PC-3 (cell line): Measurements from ENCODE around the gene CCDC71. TPM values are rescaled to one million over a fixed set of nuclear protein-coding genes. Genes with fewer than 3 reads are reported as not detected.

Experiments
- ATAC-seq: fragments of 200-7000 bp; cut with Tn5 transposase; 2 replicates; pipeline ENCODE4 v1.9.1; 2020; ENCODE audit warnings: mild to moderate bottlenecking, moderate library complexity
- BruUV-seq: library from RNA; stranded (reverse); fragments of 400-500 nt; replicated peaks from 2 replicates; lab custom pipeline; 2021; lab: Mats Ljungman, UMichigan
- CTCF ChIA-PET: fragments of 300-600 bp; sonication (Branson Sonifier 250); formaldehyde crosslinking; loops from one replicate; lab custom pipeline; 2022; ENCODE audit warnings: antibody characterized with exemption; lab: Charles Lee
- POLR2A ChIA-PET: fragments of 300-600 bp; sonication (Branson Sonifier 250); formaldehyde crosslinking; loops from one replicate; lab custom pipeline; 2022; ENCODE audit warnings: antibody characterized with exemption; ENCODE audit not compliant: unreplicated experiment; lab: Charles Lee
- DNase-seq: peaks from one replicate; pipeline ENCODE4 v3.0.0-alpha.2; 2015
- H2AFZ ChIP-seq: fragments of 300-600 bp; sonication (generic); 2 replicates; pipeline ENCODE4 v1.6.0; 2016; ENCODE audit warnings: antibody characterized with exemption, low read length
- H3F3A ChIP-seq: fragments of 300-600 bp; sonication (generic); one replicate; pipeline ENCODE4 v1.6.0; 2017; ENCODE audit warnings: antibody characterized with exemption, low read length, control low read depth, mild to moderate bottlenecking; ENCODE audit not compliant: unreplicated experiment
- H3K27ac ChIP-seq: fragments of 300-600 bp; sonication (generic); 2 replicates; pipeline ENCODE4 v1.5.1; 2016; ENCODE audit warnings: mild to moderate bottlenecking, low read length
- H3K27me3 ChIP-seq: fragments of 300-600 bp; sonication (generic); 2 replicates; pipeline ENCODE4 v1.6.1; 2016; ENCODE audit warnings: low read length, mixed read lengths
- H3K36me3 ChIP-seq: fragments of 300-600 bp; sonication (generic); 2 replicates; pipeline ENCODE4 v1.6.1; 2016; ENCODE audit warnings: low read depth, mixed run types, low read length, mixed read lengths
- H3K4me1 ChIP-seq: fragments of 300-600 bp; sonication (generic); 2 replicates; pipeline ENCODE4 v1.5.1; 2016; ENCODE audit warnings: low read length; ENCODE audit not compliant: insufficient read depth
- H3K4me2 ChIP-seq: fragments of 300-600 bp; sonication (generic); 2 replicates; pipeline ENCODE4 v1.6.0; 2016; ENCODE audit warnings: low read length
- H3K4me3 ChIP-seq: fragments of 300-600 bp; sonication (generic); 2 replicates; pipeline ENCODE4 v1.5.1; 2016; ENCODE audit warnings: mild to moderate bottlenecking, low read length, mixed read lengths
- H3K79me2 ChIP-seq: fragments of 300-600 bp; sonication (generic); 2 replicates; pipeline ENCODE4 v1.6.1; 2017; ENCODE audit warnings: low read length, mixed read lengths
- H3K9ac ChIP-seq: fragments of 300-600 bp; sonication (generic); 2 replicates; pipeline ENCODE4 v1.6.0; 2016; ENCODE audit warnings: mild to moderate bottlenecking, low read length
- H3K9me2 ChIP-seq: fragments of 300-600 bp; sonication (generic); replicated peaks from 2 replicates; pipeline ENCODE4 v1.6.1; 2016; ENCODE audit warnings: mixed run types, low read length, mixed read lengths
- H3K9me3 ChIP-seq: fragments of 300-600 bp; sonication (generic); 2 replicates; pipeline ENCODE4 v1.6.1; 2016; ENCODE audit warnings: low read length, mixed read lengths
- H4K20me1 ChIP-seq: fragments of 300-600 bp; sonication (generic); 2 replicates; pipeline ENCODE4 v1.6.1; 2016; ENCODE audit warnings: low read length, mixed read lengths
- EZH2 ChIP-seq: fragments of 300-600 bp; sonication (generic); IDR thresholded peaks from one replicate; pipeline ENCODE4 v1.6.1; 2017; ENCODE audit warnings: antibody characterized with exemption, mild to moderate bottlenecking, low read length; ENCODE audit not compliant: unreplicated experiment
- EZH2phosphoT487 ChIP-seq: fragments of 300-600 bp; sonication (generic); IDR thresholded peaks from 2 replicates; pipeline ENCODE4 v1.6.1; 2018; ENCODE audit warnings: mild to moderate bottlenecking, antibody characterized with exemption, low read length, borderline replicate concordance
- intact Hi-C: fragments of 100-400 bp; cut with micrococcal nuclease; formaldehyde crosslinking; loops from 2 replicates; pipeline ENCODE4 v1.9.0; 2023
- total RNA-seq: library from RNA; depleted of rRNA; stranded (reverse); fragments of >200 nt; gene quantifications from 2 replicates; pipeline ENCODE4 v1.2.3, GENCODE V29; 2014
- TF ChIP-seq, protein P1 (sequence below): fragments of 300-600 bp; sonication (generic); conservative IDR thresholded peaks from 2 replicates; pipeline ENCODE4 v1.5.1; 2017; ENCODE audit warnings: antibody characterized with exemption, low read depth, mild to moderate bottlenecking, low read length

Gene CCDC71
- total RNA-seq, 1 experiment from 2014 or later, result 19.4 TPM

DNA sequence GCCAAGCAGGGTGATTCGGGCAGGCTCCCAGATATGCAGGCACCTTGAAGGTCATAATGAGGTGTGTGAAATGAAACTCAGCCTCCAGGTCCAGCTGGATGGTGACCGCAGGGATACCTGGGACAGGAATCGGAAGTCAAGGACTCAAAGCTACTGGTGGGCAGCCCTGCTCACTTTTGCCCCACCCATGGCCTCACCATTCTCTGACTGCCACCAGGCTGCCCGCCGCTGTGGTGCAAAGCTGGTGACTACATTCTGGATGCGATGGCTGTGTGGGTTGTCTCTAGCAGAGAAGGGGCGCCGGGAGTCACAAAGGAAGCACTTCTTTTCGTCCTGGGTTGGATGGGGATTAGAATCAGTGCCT, 34.1 kb downstream of the CCDC71 start:
- H3K4me1 ChIP-seq, result peaks cover 12% of the 10 kb centered on the region
- DNase-seq, result no peak
- H3K27ac ChIP-seq, result peak overlapping the region; percentile 93
- no peaks in the 10 kb centered on the region for H4K20me1 ChIP-seq
- H3K79me2 ChIP-seq, result peaks cover 25% of the 10 kb centered on the region
- peaks cover 5% of the 10 kb centered on the region; the same call in 1 of the 2 replicates for H3K36me3 ChIP-seq
- BruUV-seq, result no TSS peak
- peak overlapping the region; percentile 99 for H3K4me2 ChIP-seq
- ChIA-PET POLR2A (interaction anchor here (0.6 to 0.9 kb wide), 2 partner anchors 11 to 38 kb away, joined by 3 read pairs; no protein-coding TSS in a partner anchor), CTCF (interaction anchor here (0.9 kb wide), 1 partner anchor 38 kb away, joined by 4 read pairs; the partner anchor contains the start of gene QRICH1)
- H2AFZ ChIP-seq, result peak overlapping the region; percentile 94
- no peaks in the 10 kb centered on the region for H3K27me3 ChIP-seq
- peak overlapping the region; percentile 91 for H3K4me3 ChIP-seq
- H3K9me3 ChIP-seq, result no peaks in the 10 kb centered on the region
- no peak for ATAC-seq
- intact Hi-C loops, result loop anchor here (5.0 kb wide), 1 partner anchor 280 kb away; the partner anchor contains the start of genes RHOA and TCTA
- H3F3A ChIP-seq, result no peaks in the 10 kb centered on the region
- peak overlapping the region; percentile 89 for H3K9ac ChIP-seq
- H3K9me2 ChIP-seq, result no peaks in the 10 kb centered on the region
- TF ChIP-seq, protein P1, sequence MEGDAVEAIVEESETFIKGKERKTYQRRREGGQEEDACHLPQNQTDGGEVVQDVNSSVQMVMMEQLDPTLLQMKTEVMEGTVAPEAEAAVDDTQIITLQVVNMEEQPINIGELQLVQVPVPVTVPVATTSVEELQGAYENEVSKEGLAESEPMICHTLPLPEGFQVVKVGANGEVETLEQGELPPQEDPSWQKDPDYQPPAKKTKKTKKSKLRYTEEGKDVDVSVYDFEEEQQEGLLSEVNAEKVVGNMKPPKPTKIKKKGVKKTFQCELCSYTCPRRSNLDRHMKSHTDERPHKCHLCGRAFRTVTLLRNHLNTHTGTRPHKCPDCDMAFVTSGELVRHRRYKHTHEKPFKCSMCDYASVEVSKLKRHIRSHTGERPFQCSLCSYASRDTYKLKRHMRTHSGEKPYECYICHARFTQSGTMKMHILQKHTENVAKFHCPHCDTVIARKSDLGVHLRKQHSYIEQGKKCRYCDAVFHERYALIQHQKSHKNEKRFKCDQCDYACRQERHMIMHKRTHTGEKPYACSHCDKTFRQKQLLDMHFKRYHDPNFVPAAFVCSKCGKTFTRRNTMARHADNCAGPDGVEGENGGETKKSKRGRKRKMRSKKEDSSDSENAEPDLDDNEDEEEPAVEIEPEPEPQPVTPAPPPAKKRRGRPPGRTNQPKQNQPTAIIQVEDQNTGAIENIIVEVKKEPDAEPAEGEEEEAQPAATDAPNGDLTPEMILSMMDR, result no peak
- TF ChIP-seq EZH2, result no peak

DNA sequence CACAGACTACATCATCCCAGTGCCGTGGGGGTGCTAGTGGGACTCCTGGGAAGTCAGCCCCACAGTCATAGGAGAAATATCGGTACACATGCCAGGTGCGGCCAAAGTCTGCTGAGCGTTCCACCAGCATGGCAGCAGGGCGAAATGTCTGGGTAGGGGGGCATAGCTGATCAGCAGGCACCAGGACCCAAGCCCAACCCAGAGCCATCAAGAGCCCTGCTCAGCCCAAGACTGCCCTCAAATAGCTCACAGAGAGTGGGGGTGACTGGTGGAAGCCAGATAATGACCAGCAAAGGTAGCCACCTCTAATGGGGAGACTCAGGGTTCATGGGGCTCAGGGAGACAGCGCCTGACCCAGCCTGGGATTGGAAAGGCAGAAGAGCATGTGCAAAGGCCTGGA, 34.6 kb downstream of the CCDC71 start:
- Histone ChIP-seq H2AFZ (no peak overlapping the region), H3K4me1 (peaks cover 12% of the 10 kb centered on the region), H3K4me3 (peak overlapping the region; percentile 91), H3K4me2 (peak overlapping the region; percentile 99), H3K27me3 (no peaks in the 10 kb centered on the region), H3K79me2 (peaks cover 25% of the 10 kb centered on the region), H3K27ac (peak overlapping the region; percentile 93), H3K9me3 (no peaks in the 10 kb centered on the region), H3F3A (no peaks in the 10 kb centered on the region), H3K9ac (peak overlapping the region; percentile 89), H4K20me1 (no peaks in the 10 kb centered on the region), H3K36me3 (peaks cover 5% of the 10 kb centered on the region; the same call in 1 of the 2 replicates), H3K9me2 (no peaks in the 10 kb centered on the region)
- intact Hi-C loops, result loop anchor here (5.0 kb wide), 1 partner anchor 281 kb away; the partner anchor contains the start of genes RHOA and TCTA
- ChIA-PET CTCF (no interaction called here), POLR2A (no interaction called here)
- no peak for DNase-seq
- BruUV-seq, result no TSS peak
- ATAC-seq, result no peak
- TF ChIP-seq, protein P1, result no peak
- no peak for TF ChIP-seq EZH2
- TF ChIP-seq EZH2phosphoT487, result no peak

DNA sequence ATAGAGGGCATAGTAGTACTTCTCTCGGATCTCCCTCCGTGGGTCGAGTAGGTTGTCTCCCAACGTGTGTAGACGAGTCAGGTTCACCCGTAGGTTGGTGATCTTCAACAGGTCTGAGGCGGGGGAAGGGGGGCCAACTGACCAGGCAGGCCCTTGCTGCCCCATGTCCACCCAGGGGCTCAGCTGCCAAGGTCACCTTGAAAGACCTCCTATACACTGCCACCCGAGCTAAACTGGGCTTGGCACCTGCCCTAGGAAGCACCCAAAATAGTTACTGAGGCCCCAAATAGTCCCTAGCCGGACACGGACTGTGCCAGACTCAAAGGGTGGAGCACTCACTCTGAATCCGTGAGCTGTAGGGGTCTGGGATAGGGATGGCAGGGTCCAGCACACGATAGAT, 35.1 kb downstream of the CCDC71 start:
- peaks cover 12% of the 10 kb centered on the region for H3K4me1 ChIP-seq
- no peak for TF ChIP-seq EZH2
- no peak for TF ChIP-seq EZH2phosphoT487
- TF ChIP-seq, protein P1, result no peak
- H4K20me1 ChIP-seq, result no peaks in the 10 kb centered on the region
- CTCF ChIA-PET, result no interaction called here
- BruUV-seq, result no TSS peak
- peaks cover 5% of the 10 kb centered on the region; the same call in 1 of the 2 replicates for H3K36me3 ChIP-seq
- no peaks in the 10 kb centered on the region for H3K9me2 ChIP-seq
- no peak overlapping the region for H3K27ac ChIP-seq
- H3F3A ChIP-seq, result no peaks in the 10 kb centered on the region
- H2AFZ ChIP-seq, result no peak overlapping the region
- no peak overlapping the region for H3K4me2 ChIP-seq
- intact Hi-C loops, result loop anchor here (5.0 kb wide), 1 partner anchor 281 kb away; the partner anchor contains the start of genes RHOA and TCTA
- ATAC-seq, result no peak
- POLR2A ChIA-PET, result no interaction called here
- H3K27me3 ChIP-seq, result no peaks in the 10 kb centered on the region
- no peaks in the 10 kb centered on the region for H3K9me3 ChIP-seq
- H3K9ac ChIP-seq, result no peak overlapping the region
- DNase-seq, result no peak
- H3K4me3 ChIP-seq, result no peak overlapping the region
- H3K79me2 ChIP-seq, result peaks cover 25% of the 10 kb centered on the region
